BJ (cell line): Measurements from ENCODE around the gene HDGFL3. TPM values are rescaled to one million over a fixed set of nuclear protein-coding genes. Genes with fewer than 3 reads are reported as not detected.

ENCODE experiments used
- CTCF ChIA-PET: fragments of 350-600 bp; formaldehyde crosslinking; extraction: SDS; loops from one replicate; lab custom pipeline; 2021; ENCODE audit warnings: antibody characterized with exemption, inconsistent platforms; lab: Yijun Ruan, JAX
- POLR2A ChIA-PET: fragments of 300-600 bp; sonication (Branson Sonifier 250); formaldehyde crosslinking; extraction: SDS; loops from one replicate; lab custom pipeline; 2021; ENCODE audit warnings: antibody characterized with exemption; lab: Charles Lee
- DNase-seq: peaks from one replicate; pipeline ENCODE4 v3.0.0-alpha.2; 2011; ENCODE audit warnings: low read depth
- H3K27me3 ChIP-seq: 2 replicates; pipeline ENCODE4 v1.6.0; 2011; ENCODE audit warnings: low read length; ENCODE audit not compliant: control insufficient read depth, insufficient read depth
- H3K36me3 ChIP-seq: 2 replicates; pipeline ENCODE4 v1.5.1; 2011; ENCODE audit warnings: low read length; ENCODE audit not compliant: control insufficient read depth, insufficient read depth
- H3K4me3 ChIP-seq: 2 replicates; pipeline ENCODE4 v1.5.1; 2011; ENCODE audit warnings: low read depth, mild to moderate bottlenecking, control low read depth, low read length
- CTCF ChIP-seq: IDR thresholded peaks from 2 replicates; pipeline ENCODE4 v1.5.1; 2011; ENCODE audit warnings: low read depth, mild to moderate bottlenecking, control low read depth, inconsistent platforms, low read length, moderate library complexity; ENCODE audit not compliant: insufficient read depth
- polyA plus RNA-seq: library from polyadenylated mRNA; depleted of rRNA; stranded (reverse); fragments of >200 nt; gene quantifications from 2 replicates; pipeline ENCODE4 v1.2.3, GENCODE V29; 2011

Gene HDGFL3
- polyA plus RNA-seq, 1 experiment: 5.7 TPM

- CTCF ChIA-PET: interaction anchor here (1.0 kb wide), 1 partner anchor 218 kb away, joined by 3 read pairs; no protein-coding TSS in a partner anchor
- Histone ChIP-seq H3K27me3 (peaks cover 4% of the 10 kb centered on the region; the same call in 1 of the 2 replicates), H3K36me3 (no peaks in the 10 kb centered on the region), H3K4me3 (no peak overlapping the region)
- POLR2A ChIA-PET: no interaction called here
- no peak for DNase-seq
- TF ChIP-seq CTCF: no peak
Measured at GRCh38 chr15:83210619-83211018, 3.0 kb upstream of the HDGFL3 start.

- POLR2A ChIA-PET: no interaction called here
- CTCF ChIA-PET: interaction anchor here (1.5 to 1.9 kb wide), 3 partner anchors 10 to 198 kb away, joined by 3 to 9 read pairs (median 4); partner anchors contain the start of gene C15orf40
Measured at GRCh38 chr15:83209333-83209732, 1.7 kb upstream of the HDGFL3 start.

GRCh38 chr15:83208367-83208661 is 691 bp upstream of the HDGFL3 start:
- Histone ChIP-seq H3K27me3 (peaks cover 4% of the 10 kb centered on the region; the same call in 1 of the 2 replicates), H3K36me3 (no peaks in the 10 kb centered on the region), H3K4me3 (peak overlapping the region; percentile 88)
- CTCF ChIA-PET: interaction anchor here (1.5 to 1.9 kb wide), 3 partner anchors 11 to 197 kb away, joined by 3 to 9 read pairs (median 4); partner anchors contain the start of gene C15orf40
- DNase-seq: no peak
- POLR2A ChIA-PET: no interaction called here
- no peak for TF ChIP-seq CTCF

More at GRCh38 chr15:83209333-83209732, 1.7 kb upstream of the HDGFL3 start:
- DNase-seq: no peak
- Histone ChIP-seq H3K27me3 (peaks cover 4% of the 10 kb centered on the region; the same call in 1 of the 2 replicates), H3K36me3 (no peaks in the 10 kb centered on the region), H3K4me3 (no peak overlapping the region)
- TF ChIP-seq CTCF: no peak

- no peak for TF ChIP-seq CTCF
- peak overlapping the region; percentile 88 for H3K4me3 ChIP-seq
- no peaks in the 10 kb centered on the region for H3K36me3 ChIP-seq
- no peak for DNase-seq
- CTCF ChIA-PET: interaction anchor here (1.9 kb wide), 1 partner anchor 196 kb away, joined by 9 read pairs; the partner anchor contains the start of gene C15orf40
- peaks cover 4% of the 10 kb centered on the region; the same call in 1 of the 2 replicates for H3K27me3 ChIP-seq
- POLR2A ChIA-PET: no interaction called here
Measured at GRCh38 chr15:83207009-83207659, 489 bp downstream of the HDGFL3 start.

- Histone ChIP-seq H3K4me3 (peak overlapping the region; percentile 88), H3K36me3 (no peaks in the 10 kb centered on the region), H3K27me3 (peaks cover 2% of the 10 kb centered on the region; the same call in 1 of the 2 replicates)
- no peak for TF ChIP-seq CTCF
- ChIA-PET CTCF (interaction anchor here (1.6 kb wide), 1 partner anchor 196 kb away, joined by 5 read pairs; no protein-coding TSS in a partner anchor), POLR2A (no interaction called here)
- DNase-seq: no peak
Measured at GRCh38 chr15:83206526-83207008, 1.1 kb downstream of the HDGFL3 start.
